ENCODE results near the gene TBCD.

DNA sequence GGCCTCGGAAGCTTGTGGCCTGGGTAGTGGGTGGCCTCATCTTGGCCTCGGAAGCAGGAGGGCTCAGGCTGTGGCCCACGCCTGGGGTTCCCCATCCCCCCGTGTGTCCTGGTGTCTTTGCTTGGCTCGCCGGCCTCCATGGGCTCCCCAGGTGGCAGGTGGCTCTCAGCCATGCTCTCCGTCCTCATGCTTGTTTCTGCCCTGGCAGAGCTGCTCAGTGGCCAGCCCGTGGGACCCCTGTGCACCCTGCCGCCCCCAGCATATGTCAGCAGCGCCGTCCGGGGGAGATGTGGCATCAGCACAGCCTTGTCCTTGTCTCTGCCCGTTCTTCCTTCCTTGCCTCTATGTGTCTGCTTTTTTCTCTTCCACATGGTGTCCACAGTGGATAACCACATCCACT is 38.5 kb downstream of the TBCD start:
- TF ChIP-seq, protein P1, sequence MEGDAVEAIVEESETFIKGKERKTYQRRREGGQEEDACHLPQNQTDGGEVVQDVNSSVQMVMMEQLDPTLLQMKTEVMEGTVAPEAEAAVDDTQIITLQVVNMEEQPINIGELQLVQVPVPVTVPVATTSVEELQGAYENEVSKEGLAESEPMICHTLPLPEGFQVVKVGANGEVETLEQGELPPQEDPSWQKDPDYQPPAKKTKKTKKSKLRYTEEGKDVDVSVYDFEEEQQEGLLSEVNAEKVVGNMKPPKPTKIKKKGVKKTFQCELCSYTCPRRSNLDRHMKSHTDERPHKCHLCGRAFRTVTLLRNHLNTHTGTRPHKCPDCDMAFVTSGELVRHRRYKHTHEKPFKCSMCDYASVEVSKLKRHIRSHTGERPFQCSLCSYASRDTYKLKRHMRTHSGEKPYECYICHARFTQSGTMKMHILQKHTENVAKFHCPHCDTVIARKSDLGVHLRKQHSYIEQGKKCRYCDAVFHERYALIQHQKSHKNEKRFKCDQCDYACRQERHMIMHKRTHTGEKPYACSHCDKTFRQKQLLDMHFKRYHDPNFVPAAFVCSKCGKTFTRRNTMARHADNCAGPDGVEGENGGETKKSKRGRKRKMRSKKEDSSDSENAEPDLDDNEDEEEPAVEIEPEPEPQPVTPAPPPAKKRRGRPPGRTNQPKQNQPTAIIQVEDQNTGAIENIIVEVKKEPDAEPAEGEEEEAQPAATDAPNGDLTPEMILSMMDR (IDR thresholded peaks at IDR 0.05; ENCODE audit: insufficient read depth, low read length, poor library complexity, severe bottlenecking) = no peak
- no peak for TF ChIP-seq EZH2phosphoT487 (conservative IDR thresholded peaks at IDR 0.05; ENCODE audit: low read length)
